NT2/D1 (cell line): ENCODE measurements around the gene MFNG.

Experiments
- DNase-seq: peaks from one replicate; pipeline ENCODE4 v3.0.0-alpha.2; 2011; ENCODE audit warnings: low read depth, low spot score
- H3K27me3 ChIP-seq: 2 replicates; pipeline ENCODE4 v1.6.0; 2011; ENCODE audit warnings: mild to moderate bottlenecking; ENCODE audit not compliant: insufficient read length, insufficient read depth
- H3K36me3 ChIP-seq: 2 replicates; pipeline ENCODE4 v1.6.1; 2011; ENCODE audit warnings: mild to moderate bottlenecking, low read length, mixed read lengths; ENCODE audit not compliant: insufficient read depth, insufficient read length
- H3K4me1 ChIP-seq: 2 replicates; pipeline ENCODE4 v1.5.1; 2011; ENCODE audit not compliant: insufficient read depth, insufficient read length
- H3K4me3 ChIP-seq: 2 replicates; pipeline ENCODE4 v1.5.1; 2011; ENCODE audit warnings: low read depth; ENCODE audit not compliant: insufficient read length
- H3K9ac ChIP-seq: 2 replicates; pipeline ENCODE4 v1.6.0; 2011; ENCODE audit warnings: low read depth; ENCODE audit not compliant: insufficient read length
- H3K9me3 ChIP-seq: 2 replicates; pipeline ENCODE4 v1.5.1; 2011; ENCODE audit warnings: mild to moderate bottlenecking, low read length; ENCODE audit not compliant: insufficient read depth
- SUZ12 ChIP-seq: IDR thresholded peaks from 2 replicates; pipeline ENCODE4 v1.6.1; 2011; ENCODE audit not compliant: insufficient read length, insufficient read depth; ENCODE audit errors: extremely low read depth
- YY1 ChIP-seq: IDR thresholded peaks from 2 replicates; pipeline ENCODE4 v1.6.1; 2011; ENCODE audit not compliant: insufficient read length, insufficient read depth
- ZNF274 ChIP-seq: IDR thresholded peaks from 2 replicates; pipeline ENCODE4 v1.6.1; 2011; ENCODE audit warnings: mild to moderate bottlenecking, low read depth, low read length

The MFNG gene

DNA sequence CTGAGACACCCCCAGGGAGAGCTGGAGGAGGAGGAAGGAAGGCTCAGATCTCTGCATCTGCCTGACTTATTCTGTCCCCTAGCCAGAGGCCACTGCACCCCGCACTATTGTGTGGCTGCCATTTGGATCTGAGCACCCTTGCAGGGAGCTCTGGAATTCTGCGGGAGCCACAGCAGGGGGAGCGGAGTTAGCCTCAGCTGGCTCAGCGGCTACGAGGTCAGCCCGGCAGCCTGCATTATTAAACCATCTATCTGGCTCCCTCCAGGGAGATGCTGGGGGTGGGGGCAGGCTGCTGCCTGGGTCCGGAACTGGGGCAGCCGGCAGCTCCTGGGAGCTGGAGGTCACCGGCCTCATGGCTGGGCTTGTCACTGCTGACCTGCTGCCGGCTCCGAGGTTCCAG is 52.4 kb downstream of the MFNG start:
- Histone ChIP-seq H3K9ac (peak overlapping the region; percentile 56), H3K36me3 (no peaks in the 10 kb centered on the region), H3K4me3 (no peak overlapping the region), H3K9me3 (no peaks in the 10 kb centered on the region), H3K4me1 (peaks cover 15% of the 10 kb centered on the region), H3K27me3 (peaks cover 2% of the 10 kb centered on the region)
- no peak for DNase-seq
- no peak for TF ChIP-seq ZNF274
- no peak for TF ChIP-seq YY1
- TF ChIP-seq SUZ12 = no peak

- DNase-seq = no peak
- no peak overlapping the region for H3K4me3 ChIP-seq
- no peaks in the 10 kb centered on the region for H3K9me3 ChIP-seq
- no peak overlapping the region for H3K9ac ChIP-seq
- peaks cover 15% of the 10 kb centered on the region for H3K4me1 ChIP-seq
- H3K27me3 ChIP-seq = peaks cover 13% of the 10 kb centered on the region
- no peak for TF ChIP-seq ZNF274
- no peak for TF ChIP-seq YY1
- no peak for TF ChIP-seq SUZ12
- no peaks in the 10 kb centered on the region for H3K36me3 ChIP-seq
These were observed 53.5 kb downstream of the MFNG start for GRCh38 chr22:37432708-37433054.

- no peak for TF ChIP-seq ZNF274
- TF ChIP-seq SUZ12 = no peak
- no peak for TF ChIP-seq YY1
These were observed 54.1 kb downstream of the MFNG start for GRCh38 chr22:37431801-37432707.

GRCh38 chr22:37431366-37431765 is 54.8 kb downstream of the MFNG start:
- Histone ChIP-seq H3K36me3 (no peaks in the 10 kb centered on the region), H3K9me3 (no peaks in the 10 kb centered on the region), H3K4me1 (peaks cover 17% of the 10 kb centered on the region), H3K4me3 (no peak overlapping the region), H3K9ac (no peak overlapping the region), H3K27me3 (peaks cover 26% of the 10 kb centered on the region)
- no peak for DNase-seq
- TF ChIP-seq YY1 (no peak), ZNF274 (no peak), SUZ12 (no peak)

More at GRCh38 chr22:37431801-37432707, 54.1 kb downstream of the MFNG start:
- H3K4me3 ChIP-seq = no peak overlapping the region
- peaks cover 19% of the 10 kb centered on the region for H3K27me3 ChIP-seq
- no peak for DNase-seq
- peaks cover 15% of the 10 kb centered on the region for H3K4me1 ChIP-seq
- no peaks in the 10 kb centered on the region for H3K9me3 ChIP-seq
- peak overlapping the region; percentile 9 for H3K9ac ChIP-seq
- H3K36me3 ChIP-seq = no peaks in the 10 kb centered on the region

DNA sequence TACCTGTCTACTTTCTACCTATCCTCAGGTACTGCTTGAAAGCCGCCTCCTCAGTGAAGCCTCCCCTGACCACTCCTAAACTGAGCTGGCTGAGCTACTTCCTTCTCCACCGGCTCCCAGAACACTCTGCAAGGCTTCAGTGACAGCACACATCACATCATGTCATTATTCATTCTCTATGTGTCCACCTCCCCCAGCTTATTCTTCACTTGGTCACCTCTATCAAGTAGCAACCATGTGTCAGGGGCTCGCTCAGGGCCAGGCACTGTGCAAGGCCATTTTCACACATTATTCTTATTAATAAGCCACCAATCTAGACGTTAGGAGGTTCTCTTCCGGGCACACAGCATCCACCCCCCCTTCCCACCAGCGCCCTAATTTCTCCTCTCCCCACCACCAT is 55.2 kb downstream of the MFNG start:
- H3K36me3 ChIP-seq = no peaks in the 10 kb centered on the region
- H3K4me3 ChIP-seq = no peak overlapping the region
- H3K4me1 ChIP-seq = peaks cover 21% of the 10 kb centered on the region

GRCh38 chr22:37428649-37429586 is 57.3 kb downstream of the MFNG start:
- peak; percentile 46 for DNase-seq
- peaks cover 44% of the 10 kb centered on the region for H3K27me3 ChIP-seq
- TF ChIP-seq YY1 = no peak
- TF ChIP-seq ZNF274 = no peak
- no peak for TF ChIP-seq SUZ12

More for the DNA sequence above, 55.2 kb downstream of the MFNG start:
- Histone ChIP-seq H3K9me3 (no peaks in the 10 kb centered on the region), H3K27me3 (peaks cover 30% of the 10 kb centered on the region), H3K9ac (no peak overlapping the region)
- DNase-seq = no peak
- TF ChIP-seq YY1 = no peak
- no peak for TF ChIP-seq SUZ12
- no peak for TF ChIP-seq ZNF274

More at GRCh38 chr22:37428649-37429586, 57.3 kb downstream of the MFNG start:
- Histone ChIP-seq H3K4me3 (no peak overlapping the region), H3K9me3 (no peaks in the 10 kb centered on the region), H3K9ac (no peak overlapping the region), H3K4me1 (peaks cover 23% of the 10 kb centered on the region), H3K36me3 (no peaks in the 10 kb centered on the region)
